Astrocyte (in vitro differentiated cells and primary cell): ENCODE results near the gene HEG1.

Experiments
- CTCF ChIP-seq: IDR thresholded peaks from 2 replicates; pipeline ENCODE4 v1.5.1; 2011; ENCODE audit warnings: low read depth, mild to moderate bottlenecking, inconsistent platforms, low read length, moderate library complexity; ENCODE audit not compliant: insufficient read depth
- EZH2 ChIP-seq: IDR thresholded peaks from 2 replicates; pipeline ENCODE4 v1.6.1; 2012; ENCODE audit warnings: mild to moderate bottlenecking, low read length, inconsistent platforms; ENCODE audit not compliant: insufficient read depth

- TF ChIP-seq CTCF = no peak
- no peak for TF ChIP-seq EZH2
These were observed 17.7 kb upstream of the HEG1 start for GRCh38 chr3:125073390-125073905.
